H1 (cell line): Measurements from ENCODE around the gene CDK3. TPM values are rescaled to one million over a fixed set of nuclear protein-coding genes. Genes with fewer than 3 reads are reported as not detected.

Source experiments
- CTCF ChIA-PET: fragments of 300-600 bp; sonication (Branson Sonifier 250); formaldehyde crosslinking; loops from one replicate; lab custom pipeline; 2021; ENCODE audit not compliant: partially characterized antibody; lab: Charles Lee
- POLR2A ChIA-PET: fragments of 300-600 bp; sonication (Branson Sonifier 250); formaldehyde crosslinking; loops from one replicate; lab custom pipeline; 2021; ENCODE audit warnings: inconsistent platforms; ENCODE audit not compliant: partially characterized antibody; lab: Charles Lee
- DNase-seq, 2 experiments: peaks; one replicate each; pipeline versions ENCODE4 v3.0.0 to v3.0.0-alpha.2; 2010 to 2022; ENCODE audit warnings: low spot score in 2 of 2, low read depth in 1 of 2, mixed read lengths in 1 of 2
- FAIRE-seq: peaks from 2 replicates; lab custom pipeline; 2011; peaks lifted over from hg19 to GRCh38; lab: Jason Lieb, UNC
- H2AFZ ChIP-seq: 2 replicates; pipeline ENCODE4 v1.8.1; 2012; ENCODE audit warnings: low read length, inconsistent platforms
- H2AK5ac ChIP-seq: 2 replicates; pipeline ENCODE4 v1.6.1; 2013; ENCODE audit warnings: low read depth, low read length
- H2BK120ac ChIP-seq: replicated peaks from 2 replicates; pipeline ENCODE3; 2013; ENCODE audit warnings: low read depth, low read length, inconsistent platforms
- H2BK12ac ChIP-seq: 2 replicates; pipeline ENCODE4 v1.6.1; 2013; ENCODE audit warnings: low read depth, low read length
- H2BK15ac ChIP-seq: 2 replicates; pipeline ENCODE4 v1.6.1; 2013; ENCODE audit warnings: low read length
- H2BK20ac ChIP-seq: 2 replicates; pipeline ENCODE4 v1.6.1; 2013; ENCODE audit warnings: low read length
- H2BK5ac ChIP-seq: 2 replicates; pipeline ENCODE4 v1.6.1; 2013; ENCODE audit warnings: low read depth, low read length
- H3K14ac ChIP-seq: 2 replicates; pipeline ENCODE4 v1.6.1; 2013; ENCODE audit warnings: inconsistent platforms; ENCODE audit not compliant: insufficient read length
- H3K18ac ChIP-seq: 2 replicates; pipeline ENCODE4 v1.6.1; 2013; ENCODE audit warnings: low read length; ENCODE audit errors: extremely low read depth
- H3K23ac ChIP-seq: 2 replicates; pipeline ENCODE4 v1.6.1; 2013; ENCODE audit warnings: inconsistent platforms; ENCODE audit not compliant: insufficient read length
- H3K23me2 ChIP-seq: 2 replicates; pipeline ENCODE4 v1.6.1; 2013; ENCODE audit warnings: low read depth, low read length
- H3K27ac ChIP-seq: 2 replicates; pipeline ENCODE4 v1.6.1; 2011; ENCODE audit warnings: low read depth, low read length, inconsistent platforms
- H3K27me3 ChIP-seq, 4 experiments: replicated peaks in 1 of 4; 1 replicate in 1 of 4; 2 replicates in 3 of 4; pipeline versions ENCODE4 v1.6.1 to v1.8.1; 2011 to 2013; ENCODE audit warnings: low read length in 3 of 4, mild to moderate bottlenecking in 3 of 4, inconsistent platforms in 2 of 4, mixed read lengths in 2 of 4, moderate library complexity in 1 of 4; ENCODE audit not compliant: control insufficient read depth in 3 of 4, insufficient read depth in 3 of 4; ENCODE audit errors: extremely low read depth in 1 of 4
- H3K36me3 ChIP-seq, 4 experiments: 2 replicates each; pipeline versions ENCODE4 v1.6.1 to v1.8.1; 2011 to 2013; ENCODE audit warnings: mild to moderate bottlenecking in 4 of 4, low read length in 3 of 4, moderate library complexity in 2 of 4, control low read depth in 1 of 4, inconsistent platforms in 1 of 4; ENCODE audit not compliant: insufficient read depth in 4 of 4, control insufficient read depth in 2 of 4
- H3K4ac ChIP-seq: replicated peaks from 2 replicates; pipeline ENCODE3; 2013; ENCODE audit warnings: low read length, low read depth, mixed read lengths, inconsistent platforms; ENCODE audit not compliant: insufficient read length
- H3K4me1 ChIP-seq, 4 experiments: replicated peaks in 1 of 4; 1 replicate in 1 of 4; 2 replicates in 3 of 4; pipeline versions ENCODE4 v1.6.1 to v1.8.1; 2011 to 2013; ENCODE audit warnings: low read length in 3 of 4, inconsistent platforms in 2 of 4, mixed read lengths in 1 of 4; ENCODE audit not compliant: insufficient read depth in 4 of 4, control insufficient read depth in 3 of 4
- H3K4me2 ChIP-seq, 2 experiments: 2 replicates each; pipeline versions ENCODE4 v1.6.1 to v1.8.1; 2011 to 2013; ENCODE audit warnings: low read depth in 2 of 2, low read length in 2 of 2, control low read depth in 1 of 2, inconsistent platforms in 1 of 2, mild to moderate bottlenecking in 1 of 2; ENCODE audit not compliant: insufficient read depth in 1 of 2
- H3K4me3 ChIP-seq, 4 experiments: fragments of 200-600, 300-600 bp in 1 of 4; sonication (generic), shearing (Covaris generic), sonication (Bioruptor Twin) in 1 of 4; 2 replicates each; pipeline versions ENCODE4 v1.5.1 to v1.8.1; 2011 to 2016; ENCODE audit warnings: low read length in 4 of 4, low read depth in 3 of 4, control low read depth in 2 of 4, inconsistent platforms in 2 of 4, mild to moderate bottlenecking in 2 of 4, mixed read lengths in 1 of 4, moderate library complexity in 1 of 4; ENCODE audit not compliant: insufficient read depth in 2 of 4; ENCODE audit errors: extremely low read depth in 1 of 4
- H3K56ac ChIP-seq: replicated peaks from 2 replicates; pipeline ENCODE3; 2013; ENCODE audit warnings: low read depth, mild to moderate bottlenecking, mixed read lengths, low read length, inconsistent platforms; ENCODE audit not compliant: insufficient read length
- H3K79me1 ChIP-seq: 2 replicates; pipeline ENCODE4 v1.6.1; 2013; ENCODE audit warnings: low read depth, low read length, control low read depth
- H3K79me2 ChIP-seq, 2 experiments: 2 replicates each; pipeline versions ENCODE4 v1.6.1 to v1.8.1; 2012 to 2013; ENCODE audit warnings: low read length in 2 of 2, mild to moderate bottlenecking in 2 of 2, inconsistent platforms in 1 of 2; ENCODE audit not compliant: insufficient read depth in 2 of 2, control insufficient read depth in 1 of 2
- H3K9ac ChIP-seq, 4 experiments: replicated peaks in 1 of 4; 1 replicate in 1 of 4; 2 replicates in 3 of 4; pipeline versions ENCODE4 v1.6.1 to v1.8.1; 2011 to 2013; ENCODE audit warnings: low read depth in 3 of 4, low read length in 3 of 4, control low read depth in 2 of 4, mild to moderate bottlenecking in 2 of 4, moderate library complexity in 2 of 4, inconsistent platforms in 1 of 4; ENCODE audit errors: extremely low read depth in 1 of 4
- H3K9me3 ChIP-seq, 2 experiments: 2 replicates each; pipeline versions ENCODE4 v1.6.1 to v1.8.1; 2012 to 2013; ENCODE audit warnings: mild to moderate bottlenecking in 2 of 2, moderate library complexity in 2 of 2, control low read depth in 1 of 2, inconsistent platforms in 1 of 2, low read depth in 1 of 2, low read length in 1 of 2, mixed read lengths in 1 of 2; ENCODE audit not compliant: insufficient read depth in 2 of 2
- H4K20me1 ChIP-seq, 2 experiments: replicated peaks in 1 of 2; 2 replicates each; pipeline versions ENCODE3 to v1.8.1; 2011 to 2013; ENCODE audit warnings: inconsistent platforms in 2 of 2, low read length in 2 of 2, mild to moderate bottlenecking in 1 of 2; ENCODE audit not compliant: insufficient read depth in 2 of 2, control insufficient read depth in 1 of 2
- H4K5ac ChIP-seq: 2 replicates; pipeline ENCODE4 v1.6.1; 2013; ENCODE audit warnings: low read length, low read depth, mixed read lengths, inconsistent platforms; ENCODE audit not compliant: insufficient read length
- H4K8ac ChIP-seq: 2 replicates; pipeline ENCODE4 v1.8.0; 2013; ENCODE audit warnings: mild to moderate bottlenecking, moderate library complexity, low read length, inconsistent platforms; ENCODE audit not compliant: insufficient read depth; ENCODE audit errors: extremely low read depth
- H4K91ac ChIP-seq: replicated peaks from 2 replicates; pipeline ENCODE3; 2013; ENCODE audit warnings: low read length, mixed read lengths, inconsistent platforms; ENCODE audit not compliant: insufficient read length
- BRCA1 ChIP-seq: IDR thresholded peaks from 2 replicates; pipeline ENCODE4 v1.6.1; 2012; ENCODE audit warnings: low read depth, low read length, improper control_type of control experiment
- CEBPB ChIP-seq: IDR thresholded peaks from 2 replicates; pipeline ENCODE4 v1.6.1; 2012; ENCODE audit warnings: low read depth, low read length
- CTBP2 ChIP-seq: IDR thresholded peaks from 2 replicates; pipeline ENCODE4 v1.7.0; 2011; ENCODE audit warnings: borderline replicate concordance, mild to moderate bottlenecking, moderate library complexity, mixed read lengths, low read length; ENCODE audit not compliant: insufficient read depth, insufficient read length
- CTCF ChIP-seq, 3 experiments: IDR thresholded peaks; 1 replicate in 2 of 3; 2 replicates in 1 of 3; pipeline versions ENCODE4 v1.5.1 to v1.6.1; 2011; ENCODE audit warnings: low read length in 3 of 3, mild to moderate bottlenecking in 3 of 3, inconsistent platforms in 2 of 3, low read depth in 1 of 3, moderate library complexity in 1 of 3; ENCODE audit not compliant: insufficient read depth in 1 of 3; ENCODE audit errors: control extremely low read depth in 1 of 3
- HDAC6 ChIP-seq: IDR thresholded peaks from one replicate; pipeline ENCODE4 v1.7.1; 2012; ENCODE audit warnings: low read depth, mild to moderate bottlenecking, inconsistent platforms, low read length, moderate library complexity
- NANOG ChIP-seq: IDR thresholded peaks from 2 replicates; pipeline ENCODE4 v1.6.1; 2011; ENCODE audit warnings: low read length, low read depth, mild to moderate bottlenecking, inconsistent platforms; ENCODE audit not compliant: insufficient read depth, poor library complexity, severe bottlenecking
- PHF8 ChIP-seq: fragments of 200-600 bp; sonication (generic); conservative IDR thresholded peaks from 2 replicates; pipeline ENCODE4 v1.7.1; 2012; ENCODE audit warnings: low read depth, mild to moderate bottlenecking, inconsistent platforms, low read length, moderate library complexity
- POLR2A ChIP-seq, 2 experiments: IDR thresholded peaks; 1 replicate in 1 of 2; 2 replicates in 1 of 2; pipeline ENCODE4 v1.6.1; 2011; ENCODE audit warnings: low read depth in 2 of 2, low read length in 2 of 2, mild to moderate bottlenecking in 2 of 2; ENCODE audit errors: control extremely low read depth in 1 of 2
- POLR2AphosphoS5 ChIP-seq: IDR thresholded peaks from 2 replicates; pipeline ENCODE4 v1.6.1; 2011; ENCODE audit warnings: low read depth, low read length
- SP4 ChIP-seq: IDR thresholded peaks from 2 replicates; pipeline ENCODE4 v1.6.1; 2012; ENCODE audit warnings: low read length, inconsistent platforms
- SRF ChIP-seq: IDR thresholded peaks from 2 replicates; pipeline ENCODE4 v1.6.1; 2011; ENCODE audit warnings: mild to moderate bottlenecking, low read depth, low read length, moderate library complexity
- WGBS, 2 experiments: shearing (Covaris generic) in 1 of 2; methylation state at CpG; one replicate each; pipeline versions ENCODE4 v1.1.6 to v1.1.7; 2013 to 2015; ENCODE audit warnings: low lambda C conversion rate in 2 of 2, mixed read lengths in 2 of 2, inconsistent platforms in 1 of 2, low coverage in 1 of 2, missing lambda C conversion rate in 1 of 2; ENCODE audit not compliant: insufficient replicate concordance in 2 of 2, insufficient coverage in 1 of 2, insufficient read length in 1 of 2; ENCODE audit errors: extremely low coverage in 1 of 2, missing lambda C conversion rate in 1 of 2; 5-methylcytosine and 5-hydroxymethylcytosine counted together
- polyA plus RNA-seq, 7 experiments: library from polyadenylated mRNA; depleted of rRNA in 3 of 7; stranded (reverse) in 5 of 7; unstranded in 2 of 7; fragments of >200 nt in 5 of 7; fragments of 200-250 nt in 2 of 7; gene quantifications; 1 replicate in 5 of 7; 2 replicates in 1 of 7; 4 replicates in 1 of 7; pipeline versions ENCODE4 v1.2.1 to v1.2.3, GENCODE V29; 2011 to 2013; ENCODE audit warnings: missing spikeins in 2 of 7, mixed read lengths in 2 of 7
- total RNA-seq: library from RNA; stranded (reverse); fragmentation: NEBNext Ultra II Directional; extraction: Animal tissue kit (Norgen Biotek cat#: 25700); gene quantifications from 2 replicates; pipeline ENCODE4 v1.2.1, GENCODE V29; 2021

CDK3 gene
- total and polyA plus RNA-seq, 2 of the 8 experiments (the other 6 are each of a cell fraction or from before 2014, with no cell fraction given) = 10.0 to 14.6 TPM

- no peak for DNase-seq
- Histone ChIP-seq H4K5ac (no peak overlapping the region), H3K56ac (no peak overlapping the region), H3K14ac (no peak overlapping the region), H4K20me1 (no peaks in the 10 kb centered on the region), H2BK20ac (no peak overlapping the region), H2AK5ac (no peak overlapping the region; the same call in 1 of the 2 replicates), H3K4ac (no peak overlapping the region), H4K91ac (no peak overlapping the region), H2BK5ac (no peak overlapping the region), H3K79me2 (no peaks in the 10 kb centered on the region), H3K27ac (no peak overlapping the region), H3K4me2 (no peak overlapping the region), H3K36me3 (peaks cover 3 to 9% (median 5%) of the 10 kb centered on the region in 4 experiments; a peak in 5 of 8 replicates), H2AFZ (no peak overlapping the region), H3K23me2 (no peaks in the 10 kb centered on the region), H3K4me1 (no peaks in the 10 kb centered on the region; a peak in 3 of 7 replicates), H3K9me3 (no peaks in the 10 kb centered on the region), H4K8ac (no peak overlapping the region), H2BK120ac (no peak overlapping the region), H3K79me1 (no peaks in the 10 kb centered on the region), H3K23ac (no peak overlapping the region), H2BK15ac (no peak overlapping the region), H3K4me3 (no peak overlapping the region), H2BK12ac (no peak overlapping the region), H3K27me3 (no peaks in the 10 kb centered on the region), H3K18ac (no peak overlapping the region), H3K9ac (no peak overlapping the region)
- 87% methylated on average over 7 of the region's 7 CpGs; no CpG with 5 or more reads in 1 of the 2 experiments for WGBS, 2 experiments
- CTCF ChIA-PET = interaction anchor here (0.6 to 32.0 kb wide), 8 partner anchors 10 to 284 kb away, joined by 3 to 885 read pairs (median 4); partner anchors contain the start of genes MRPL38 and TRIM65
- POLR2A ChIA-PET = interaction anchor here (1.1 to 2.3 kb wide), 4 partner anchors 15 to 215 kb away, joined by 3 to 7 read pairs (median 4); partner anchors contain the start of gene FBF1
- FAIRE-seq = no peak
- no peak for TF ChIP-seq SP4
- TF ChIP-seq POLR2A (IDR thresholded peaks at IDR 0.05; ENCODE audit: control extremely low read depth in 1 of 2, low read depth in 2 of 2, low read length in 2 of 2) = no peak
- no peak for TF ChIP-seq HDAC6
- TF ChIP-seq POLR2AphosphoS5 = no peak
- TF ChIP-seq CTBP2 = no peak
- TF ChIP-seq NANOG = no peak
- 0 out of 4 replicates have a peak, but pooled peaks of 1 of the 3 experiments have one; percentile 6 for TF ChIP-seq CTCF (IDR thresholded peaks at IDR 0.05; ENCODE audit: control extremely low read depth in 1 of 3, insufficient read depth in 1 of 3, low read depth in 1 of 3, low read length in 3 of 3)
- TF ChIP-seq BRCA1 = no peak
- TF ChIP-seq PHF8 = no peak
- TF ChIP-seq SRF = no peak
- TF ChIP-seq CEBPB = no peak
Measured at GRCh38 chr17:75995385-75995925, 5.2 kb upstream of the CDK3 start.
